CD4-positive, alpha-beta T cell (primary cell): ENCODE results near the gene XPR1. TPM values are rescaled to one million over a fixed set of nuclear protein-coding genes. Genes with fewer than 3 reads are reported as not detected.
A peak's percentile ranks its signal among the peaks of the same experiment; 100 is the strongest.

Experiments
- ATAC-seq: fragments of 200-7000 bp; cut with Tn5 transposase; one replicate; pipeline ENCODE4 v1.10.0; 2022; ENCODE audit warnings: mild to moderate bottlenecking; ENCODE audit not compliant: poor library complexity
- CTCF ChIA-PET: fragments of 350-600 bp; sonication (Branson Sonifier 250); formaldehyde crosslinking; loops from one replicate; lab custom pipeline; 2021; ENCODE audit warnings: antibody characterized with exemption, inconsistent platforms; lab: Charles Lee
- POLR2A ChIA-PET: fragments of 350-600 bp; sonication (Branson Sonifier 250); formaldehyde crosslinking; loops from one replicate; lab custom pipeline; 2021; ENCODE audit warnings: antibody characterized with exemption, inconsistent platforms; lab: Charles Lee
- DNase-seq, 14 experiments: peaks; one replicate each; pipeline ENCODE4 v3.0.0-alpha.2; 2013 to 2020; ENCODE audit warnings: mixed read lengths in 2 of 14
- H3K27ac ChIP-seq, 2 donors: one replicate each; pipeline versions ENCODE4 v1.5.1 to v1.7.0; 2013; ENCODE audit warnings: low read length in 2 of 2, low read depth in 1 of 2, mild to moderate bottlenecking in 1 of 2
- H3K27me3 ChIP-seq, 2 experiments: 1 replicate in 1 of 2; 2 replicates in 1 of 2; pipeline versions ENCODE4 v1.6.1 to v1.7.0; 2013; ENCODE audit warnings: low read length in 2 of 2, control low read depth in 1 of 2, mild to moderate bottlenecking in 1 of 2, moderate library complexity in 1 of 2; ENCODE audit not compliant: insufficient read depth in 2 of 2, control insufficient read depth in 1 of 2
- H3K36me3 ChIP-seq: one replicate; pipeline ENCODE4 v1.6.1; 2013; ENCODE audit warnings: low read length, control low read depth; ENCODE audit not compliant: insufficient read depth
- H3K4me1 ChIP-seq: one replicate; pipeline ENCODE4 v1.6.1; 2013; ENCODE audit warnings: low read length, control low read depth; ENCODE audit not compliant: insufficient read depth
- H3K4me3 ChIP-seq: one replicate; pipeline ENCODE4 v1.5.1; 2013; ENCODE audit warnings: mild to moderate bottlenecking, low read length, moderate library complexity
- H3K9me3 ChIP-seq, 2 experiments: 1 replicate in 1 of 2; 2 replicates in 1 of 2; pipeline versions ENCODE4 v1.6.1 to v1.7.0; 2013; ENCODE audit warnings: low read length in 2 of 2, mild to moderate bottlenecking in 2 of 2, control low read depth in 1 of 2, moderate library complexity in 1 of 2; ENCODE audit not compliant: control insufficient read depth in 1 of 2, insufficient read depth in 1 of 2
- H3K27ac Mint-ChIP-seq: one replicate; pipeline ENCODE4 v1.8.0; 2020; ENCODE audit warnings: mixed read lengths
- H3K27me3 Mint-ChIP-seq: one replicate; pipeline ENCODE4 v1.8.0; 2021; ENCODE audit warnings: mixed read lengths
- H3K36me3 Mint-ChIP-seq: one replicate; pipeline ENCODE4 v1.8.0; 2021; ENCODE audit warnings: low read depth, mixed read lengths
- H3K4me1 Mint-ChIP-seq: one replicate; pipeline ENCODE4 v1.8.0; 2021; ENCODE audit warnings: low read depth, mixed read lengths
- H3K4me3 Mint-ChIP-seq: one replicate; pipeline ENCODE4 v1.8.0; 2020; ENCODE audit warnings: mild to moderate bottlenecking, mixed read lengths
- H3K9me3 Mint-ChIP-seq: one replicate; pipeline ENCODE4 v1.8.0; 2020; ENCODE audit warnings: mixed read lengths
- intact Hi-C, 2 experiments: fragments of 100-400 bp; cut with DNase I in 1 of 2; cut with micrococcal nuclease in 1 of 2; formaldehyde crosslinking; loops; one replicate each; pipeline versions ENCODE4 v1.15.1 to v1.9.0; 2023 to 2025; cut with DNase I, micrococcal nuclease
- total RNA-seq, 174 experiments: library from RNA in 2 of 174; stranded (reverse) in 2 of 174; gene quantifications; one replicate each; pipeline ENCODE4 v1.2.3 and lab custom pipeline; 2021 to 2026
- TF ChIP-seq, protein P1 (sequence below): fragments of 200-600 bp; IDR thresholded peaks from one replicate; pipeline ENCODE4 v1.8.0; 2022; ENCODE audit warnings: antibody characterized with exemption, mild to moderate bottlenecking

XPR1 gene
- total RNA-seq, 2 experiments from 2014 or later = 13.7 TPM

GRCh38 chr1:180912211-180912800 lies 280.5 kb downstream of the XPR1 start:
- ATAC-seq = no peak
- no peak overlapping the region for H3K4me3 Mint-ChIP-seq
- H3K27me3 Mint-ChIP-seq = peaks cover 55% of the 10 kb centered on the region

GRCh38 chr1:180912801-180913565 lies 281.2 kb downstream of the XPR1 start, which contains the start of gene KIAA1614:
KIAA1614 (plus strand) TSS chr1:180912897; CDS start chr1:180913244, 347 bp downstream.
- Mint-ChIP-seq H3K4me3 (no peak within 1 kb of the TSS), H3K4me1 (peaks cover 6% of the 10 kb centered on the region), H3K9me3 (no peaks in the 10 kb centered on the region), H3K27ac (no peak within 1 kb of the TSS), H3K27me3 (peaks cover 53% of the 10 kb centered on the region), H3K36me3 (no peaks in the 10 kb centered on the region)
- no peak for ATAC-seq
- H3K9me3 ChIP-seq = peaks cover 0 to 3% of the 10 kb centered on the region in 2 experiments
- peak within 1 kb of the TSS; percentile 12 for H3K4me3 ChIP-seq
- H3K27ac ChIP-seq = no peak within 1 kb of the TSS
- peaks cover 5% of the 10 kb centered on the region for H3K4me1 ChIP-seq
- ChIA-PET POLR2A (no interaction called here), CTCF (no interaction called here)
- DNase-seq = no peak
- TF ChIP-seq, protein P1, sequence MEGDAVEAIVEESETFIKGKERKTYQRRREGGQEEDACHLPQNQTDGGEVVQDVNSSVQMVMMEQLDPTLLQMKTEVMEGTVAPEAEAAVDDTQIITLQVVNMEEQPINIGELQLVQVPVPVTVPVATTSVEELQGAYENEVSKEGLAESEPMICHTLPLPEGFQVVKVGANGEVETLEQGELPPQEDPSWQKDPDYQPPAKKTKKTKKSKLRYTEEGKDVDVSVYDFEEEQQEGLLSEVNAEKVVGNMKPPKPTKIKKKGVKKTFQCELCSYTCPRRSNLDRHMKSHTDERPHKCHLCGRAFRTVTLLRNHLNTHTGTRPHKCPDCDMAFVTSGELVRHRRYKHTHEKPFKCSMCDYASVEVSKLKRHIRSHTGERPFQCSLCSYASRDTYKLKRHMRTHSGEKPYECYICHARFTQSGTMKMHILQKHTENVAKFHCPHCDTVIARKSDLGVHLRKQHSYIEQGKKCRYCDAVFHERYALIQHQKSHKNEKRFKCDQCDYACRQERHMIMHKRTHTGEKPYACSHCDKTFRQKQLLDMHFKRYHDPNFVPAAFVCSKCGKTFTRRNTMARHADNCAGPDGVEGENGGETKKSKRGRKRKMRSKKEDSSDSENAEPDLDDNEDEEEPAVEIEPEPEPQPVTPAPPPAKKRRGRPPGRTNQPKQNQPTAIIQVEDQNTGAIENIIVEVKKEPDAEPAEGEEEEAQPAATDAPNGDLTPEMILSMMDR = no peak
- H3K36me3 ChIP-seq = no peaks in the 10 kb centered on the region
- H3K27me3 ChIP-seq = peaks cover 12 to 33% of the 10 kb centered on the region in 2 experiments
- intact Hi-C loops = no loop called here

More at GRCh38 chr1:180912211-180912800, 280.5 kb downstream of the XPR1 start:
- H3K27me3 ChIP-seq = peaks cover 12 to 33% of the 10 kb centered on the region in 2 experiments
- H3K4me1 ChIP-seq = peaks cover 5% of the 10 kb centered on the region
- DNase-seq = no peak
- no peaks in the 10 kb centered on the region for H3K9me3 Mint-ChIP-seq
- TF ChIP-seq, protein P1 = no peak
- no peak overlapping the region for H3K27ac Mint-ChIP-seq
- no peaks in the 10 kb centered on the region for H3K36me3 Mint-ChIP-seq
- H3K27ac ChIP-seq = no peak overlapping the region
- peak overlapping the region; percentile 12 for H3K4me3 ChIP-seq
- intact Hi-C loops = no loop called here
- CTCF ChIA-PET = no interaction called here
- peaks cover 0 to 3% of the 10 kb centered on the region in 2 experiments for H3K9me3 ChIP-seq
- H3K36me3 ChIP-seq = no peaks in the 10 kb centered on the region
- H3K4me1 Mint-ChIP-seq = peaks cover 6% of the 10 kb centered on the region
- POLR2A ChIA-PET = no interaction called here

- H3K4me3 Mint-ChIP-seq = no peak overlapping the region
- H3K9me3 Mint-ChIP-seq = no peaks in the 10 kb centered on the region
- peaks cover 6% of the 10 kb centered on the region for H3K4me1 Mint-ChIP-seq
- Histone ChIP-seq H3K27ac (no peak overlapping the region), H3K27me3 (peaks cover 12 to 29% of the 10 kb centered on the region in 2 experiments), H3K4me3 (no peak overlapping the region), H3K36me3 (no peaks in the 10 kb centered on the region), H3K9me3 (peaks cover 0 to 11% of the 10 kb centered on the region in 2 experiments), H3K4me1 (peaks cover 5% of the 10 kb centered on the region)
- TF ChIP-seq, protein P1 = no peak
- peaks cover 34% of the 10 kb centered on the region for H3K27me3 Mint-ChIP-seq
- no peak for ATAC-seq
- CTCF ChIA-PET = no interaction called here
- POLR2A ChIA-PET = no interaction called here
- no peaks in the 10 kb centered on the region for H3K36me3 Mint-ChIP-seq
- no peak for DNase-seq
- no peak overlapping the region for H3K27ac Mint-ChIP-seq
- intact Hi-C loops = no loop called here
Measured at GRCh38 chr1:180915426-180915965, 283.7 kb downstream of the XPR1 start.
